ENCODE measurements around the gene GPANK1. TPM values are rescaled to one million over a fixed set of nuclear protein-coding genes. Genes with fewer than 3 reads are reported as not detected.

GPANK1 gene
- total and polyA plus RNA-seq, 9 of the 15 experiments (the other 6 are each of a cell fraction or from before 2014, with no cell fraction given): 32.2 to 111 (median 46.3) TPM

DNA sequence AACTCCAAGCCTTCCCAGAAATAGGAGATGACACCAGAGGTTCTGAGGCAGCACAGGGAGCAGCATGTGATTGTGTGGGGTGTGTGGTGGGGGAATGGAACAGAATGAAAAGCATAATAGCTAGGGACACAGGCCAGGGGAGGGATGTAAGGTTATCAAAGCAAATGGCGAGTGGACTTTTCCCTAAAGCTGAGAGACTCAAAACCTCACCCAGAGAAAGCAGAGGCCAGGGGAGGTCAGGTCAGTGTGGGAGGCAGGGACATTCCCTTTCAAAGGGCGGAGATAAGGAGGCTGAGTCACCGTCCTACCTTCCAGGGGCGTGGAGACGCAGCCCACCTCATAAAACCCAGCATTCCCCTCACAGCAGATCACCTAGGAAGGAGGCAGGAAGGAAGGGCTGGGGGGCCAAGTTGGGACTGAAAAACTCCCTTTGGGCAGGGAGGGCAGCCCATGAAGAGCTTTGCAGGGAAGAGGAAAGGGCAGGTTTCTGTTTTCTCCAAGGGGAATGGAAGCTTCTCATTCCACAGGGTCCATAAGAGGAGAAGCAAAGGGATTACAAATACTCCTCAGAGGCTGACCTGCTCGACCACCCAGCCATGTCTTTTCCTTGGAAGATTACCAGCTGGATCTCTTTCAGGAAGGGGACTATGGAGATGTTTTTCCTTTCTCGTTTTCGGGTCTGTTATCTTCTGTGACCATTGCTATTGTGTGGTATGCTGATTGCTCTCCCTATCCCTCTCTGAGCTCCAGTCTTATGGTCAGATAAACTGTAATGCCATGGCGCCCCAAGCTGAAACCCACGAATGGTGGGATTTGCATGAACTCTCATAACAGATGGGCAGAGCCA is 25.7 kb upstream of the GPANK1 start (continued):
- TF ChIP-seq ZNF408 (CRISPR knock-in tag; IDR thresholded peaks at IDR 0.05; ENCODE audit: low read depth) (no peak), TRIM24 (IDR thresholded peaks at IDR 0.05) (peak; percentile 51 to 55; a peak in 2 of 4 replicates), LARP7 (IDR thresholded peaks at IDR 0.05) (peak; percentile 13; the same call in 1 of the 2 replicates), ZNF785 (CRISPR knock-in tag; IDR thresholded peaks at IDR 0.05) (no peak), KLF13 (tag; IDR thresholded peaks at IDR 0.05; ENCODE audit: borderline replicate concordance, low read depth) (peak; percentile 64), E2F5 (CRISPR knock-in tag; IDR thresholded peaks at IDR 0.05) (no peak; the same call in 1 of the 2 replicates), CSDE1 (IDR thresholded peaks at IDR 0.05) (no peak; a peak in 1 of 4 replicates), DLX4 (CRISPR knock-in tag; IDR thresholded peaks at IDR 0.05) (no peak), ZNF212 (CRISPR knock-in tag; IDR thresholded peaks at IDR 0.05) (no peak; the same call in 1 of the 2 replicates), MEF2D (tag; conservative IDR thresholded peaks at IDR 0.05; ENCODE audit: low read depth) (peak; percentile 56; the same call in 1 of the 2 replicates), ZNF174 (CRISPR knock-in tag; IDR thresholded peaks at IDR 0.05) (no peak), DEAF1 (CRISPR knock-in tag; IDR thresholded peaks at IDR 0.05) (no peak), NUFIP1 (IDR thresholded peaks at IDR 0.05; ENCODE audit: partially characterized antibody) (no peak), ZNF133 (CRISPR knock-in tag; IDR thresholded peaks at IDR 0.05) (no peak), PPARD (CRISPR knock-in tag; IDR thresholded peaks at IDR 0.05) (no peak), ELF2 (CRISPR knock-in tag; IDR thresholded peaks at IDR 0.05) (no peak), KHSRP (IDR thresholded peaks at IDR 0.05) (0 out of 2 replicates have a peak, but pooled peaks have one; percentile 47), ZNF316 (IDR thresholded peaks at IDR 0.05) (peak; percentile 85), FOXK2 (conservative IDR thresholded peaks at IDR 0.05 in 1 of 2, IDR thresholded peaks at IDR 0.05 in 1 of 2; ENCODE audit: low read depth in 2 of 2) (peak; percentile 15 to 49; a peak in 2 of 4 replicates), RBM25 (IDR thresholded peaks at IDR 0.05; ENCODE audit: low read depth, low read length, severe bottlenecking) (peak; percentile 89), ZNF655 (CRISPR knock-in tag; IDR thresholded peaks at IDR 0.05) (no peak)
- TF ChIP-seq, protein P1, sequence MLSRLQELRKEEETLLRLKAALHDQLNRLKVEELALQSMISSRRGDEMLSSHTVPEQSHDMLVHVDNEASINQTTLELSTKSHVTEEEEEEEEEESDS (CRISPR knock-in tag; IDR thresholded peaks at IDR 0.05): no peak
- TF ChIP-seq, protein P2, sequence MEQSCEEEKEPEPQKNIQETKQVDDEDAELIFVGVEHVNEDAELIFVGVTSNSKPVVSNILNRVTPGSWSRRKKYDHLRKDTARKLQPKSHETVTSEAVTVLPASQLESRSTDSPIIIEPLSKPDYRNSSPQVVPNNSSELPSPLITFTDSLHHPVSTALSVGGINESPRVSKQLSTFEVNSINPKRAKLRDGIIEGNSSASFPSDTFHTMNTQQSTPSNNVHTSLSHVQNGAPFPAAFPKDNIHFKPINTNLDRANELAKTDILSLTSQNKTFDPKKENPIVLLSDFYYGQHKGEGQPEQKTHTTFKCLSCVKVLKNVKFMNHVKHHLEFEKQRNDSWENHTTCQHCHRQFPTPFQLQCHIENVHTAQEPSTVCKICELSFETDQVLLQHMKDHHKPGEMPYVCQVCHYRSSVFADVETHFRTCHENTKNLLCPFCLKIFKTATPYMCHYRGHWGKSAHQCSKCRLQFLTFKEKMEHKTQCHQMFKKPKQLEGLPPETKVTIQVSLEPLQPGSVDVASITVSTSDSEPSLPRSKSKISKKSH (CRISPR knock-in tag; IDR thresholded peaks at IDR 0.05): no peak
